HepG2 (cell line): ENCODE results near the gene HBM. TPM values are rescaled to one million over a fixed set of nuclear protein-coding genes. Genes with fewer than 3 reads are reported as not detected.
"Not testable (repeated sequence)": the region's sequence is repeated elsewhere in the genome, so short reads cannot be mapped to it uniquely, and the experiment has no call there.

Experiments
- ATAC-seq: fragments of 200-7000 bp; cut with Tn5 transposase; 3 replicates; pipeline ENCODE4 v1.9.1; 2020; ENCODE audit warnings: mild to moderate bottlenecking, moderate library complexity
- BruUV-seq: library from RNA; stranded (reverse); fragments of 400-500 nt; replicated peaks from 2 replicates; lab custom pipeline; 2021; lab: Mats Ljungman, UMichigan
- CTCF ChIA-PET: fragments of 300-600 bp; formaldehyde crosslinking; extraction: SDS; loops from one replicate; lab custom pipeline; 2021; ENCODE audit warnings: low total read pairs, inconsistent platforms, low intra/inter-chr PET ratio; lab: Yijun Ruan, JAX
- POLR2A ChIA-PET: fragments of 350-600 bp; sonication (Branson Sonifier 250); formaldehyde crosslinking; loops from one replicate; lab custom pipeline; 2020; ENCODE audit warnings: antibody characterized with exemption, inconsistent platforms; lab: Yijun Ruan, JAX
- DNase-seq: peaks from one replicate; pipeline ENCODE4 v3.0.0-alpha.2; 2015; ENCODE audit warnings: low spot score
- FAIRE-seq: peaks from 3 replicates; lab custom pipeline; 2011; peaks lifted over from hg19 to GRCh38; lab: Jason Lieb, UNC
- H2AFZ ChIP-seq: one replicate; pipeline ENCODE4 v1.6.1; 2011; ENCODE audit warnings: low read length, inconsistent platforms
- H3K27ac ChIP-seq: fragments of 300-600 bp; 3 replicates; pipeline ENCODE4 v1.8.0; 2011; ENCODE audit warnings: mixed run types, mild to moderate bottlenecking, mixed read lengths, low read length, inconsistent platforms; ENCODE audit not compliant: insufficient read depth; ENCODE audit errors: extremely low read length
- H3K27me3 ChIP-seq, 2 experiments: fragments of 200-600 bp in 1 of 2; 2 replicates in 1 of 2; 3 replicates in 1 of 2; pipeline versions ENCODE4 v1.6.0 to v1.8.0; 2011; ENCODE audit warnings: low read length in 2 of 2, mild to moderate bottlenecking in 2 of 2, moderate library complexity in 2 of 2, inconsistent platforms in 1 of 2; ENCODE audit not compliant: insufficient read depth in 2 of 2, control insufficient read depth in 1 of 2
- H3K36me3 ChIP-seq, 2 experiments: fragments of 200-600 bp in 1 of 2; replicated peaks in 1 of 2; 2 replicates in 1 of 2; 3 replicates in 1 of 2; pipeline versions ENCODE4 v1.5.1 to v1.8.0; 2011; ENCODE audit warnings: low read length in 2 of 2, inconsistent platforms in 1 of 2; ENCODE audit not compliant: insufficient read depth in 2 of 2, control insufficient read depth in 1 of 2
- H3K4me1 ChIP-seq: 2 replicates; pipeline ENCODE4 v1.5.1; 2012; ENCODE audit warnings: low read length, inconsistent platforms; ENCODE audit not compliant: insufficient read depth
- H3K4me2 ChIP-seq: 2 replicates; pipeline ENCODE4 v1.6.0; 2011; ENCODE audit warnings: low read depth, low read length, inconsistent platforms
- H3K4me3 ChIP-seq, 3 experiments: fragments of 200-600 bp in 1 of 3; sonication (generic), shearing (Covaris generic) in 1 of 3; replicated peaks in 1 of 3; 2 replicates each; pipeline ENCODE4 v1.5.1; 2011 to 2016; ENCODE audit warnings: low read length in 3 of 3, inconsistent platforms in 2 of 3, low read depth in 2 of 3, mild to moderate bottlenecking in 2 of 3, control low read depth in 1 of 3, mixed read lengths in 1 of 3; ENCODE audit not compliant: insufficient read depth in 1 of 3
- H3K79me2 ChIP-seq: one replicate; pipeline ENCODE4 v1.6.1; 2011; ENCODE audit warnings: low read length, inconsistent platforms; ENCODE audit not compliant: insufficient read depth
- H3K9ac ChIP-seq: 2 replicates; pipeline ENCODE4 v1.6.0; 2011; ENCODE audit warnings: mild to moderate bottlenecking, low read depth, low read length, inconsistent platforms; ENCODE audit not compliant: insufficient read depth
- H3K9me3 ChIP-seq: 2 replicates; pipeline ENCODE4 v1.5.1; 2012; ENCODE audit warnings: mild to moderate bottlenecking, low read length
- H4K20me1 ChIP-seq: 2 replicates; pipeline ENCODE4 v1.6.0; 2011; ENCODE audit warnings: inconsistent platforms, mild to moderate bottlenecking, low read length, moderate library complexity; ENCODE audit not compliant: insufficient read depth
- MIXL1 ChIP-seq: IDR thresholded peaks from 2 replicates; pipeline ENCODE4 v1.6.1; 2016
- REL ChIP-seq: sonication (generic); formaldehyde crosslinking; conservative IDR thresholded peaks from 2 replicates; pipeline ENCODE4 v1.8.0; 2022; ENCODE audit warnings: mild to moderate bottlenecking, missing genetic modification reagents, moderate library complexity
- ZSCAN25 ChIP-seq: sonication (generic); formaldehyde crosslinking; IDR thresholded peaks from 2 replicates; pipeline ENCODE4 v1.8.0; 2022; ENCODE audit warnings: mild to moderate bottlenecking, missing genetic modification reagents
- WGBS: methylation state at CpG from one replicate; pipeline ENCODE4 v1.1.6; 2017; ENCODE audit warnings: low lambda C conversion rate; 5-methylcytosine and 5-hydroxymethylcytosine counted together
- in situ Hi-C: cut with HindIII; loops from 2 replicates; pipeline ENCODE4 v1.10.0; 2017; ENCODE audit warnings: low pct_unique_long_range_greater_than_20kb; ENCODE audit not compliant: extremely low pct_ligation_motif_present
- intact Hi-C: fragments of 100-400 bp; cut with micrococcal nuclease; formaldehyde crosslinking; loops from one replicate; pipeline ENCODE4 v1.10.0; 2022; ENCODE audit not compliant: unreplicated experiment
- polyA plus RNA-seq, 8 experiments: library from polyadenylated mRNA; depleted of rRNA in 3 of 8; stranded (reverse) in 7 of 8; unstranded in 1 of 8; fragments of >200 nt; fragmentation: Illumina TruSeq in 4 of 8; extraction: Trizol in 4 of 8; gene quantifications; 2 replicates each; pipeline versions ENCODE4 v1.2.1 to v1.2.3, GENCODE V29; 2011 to 2016; ENCODE audit warnings: low read depth in 4 of 8, missing spikeins in 1 of 8, mixed read lengths in 1 of 8; ENCODE audit not compliant: insufficient read depth in 1 of 8
- total RNA-seq, 5 experiments: library from RNA; depleted of rRNA; stranded (reverse); fragments of >200 nt; fragmentation: Illumina TruSeq; extraction: Trizol; gene quantifications; 2 replicates each; pipeline ENCODE4 v1.2.3, GENCODE V29; 2016; ENCODE audit warnings: low read depth in 1 of 5

The HBM gene
- total and polyA plus RNA-seq, 2 of the 13 experiments (the other 11 are each of a cell fraction or from before 2014, with no cell fraction given) = not detected

DNA sequence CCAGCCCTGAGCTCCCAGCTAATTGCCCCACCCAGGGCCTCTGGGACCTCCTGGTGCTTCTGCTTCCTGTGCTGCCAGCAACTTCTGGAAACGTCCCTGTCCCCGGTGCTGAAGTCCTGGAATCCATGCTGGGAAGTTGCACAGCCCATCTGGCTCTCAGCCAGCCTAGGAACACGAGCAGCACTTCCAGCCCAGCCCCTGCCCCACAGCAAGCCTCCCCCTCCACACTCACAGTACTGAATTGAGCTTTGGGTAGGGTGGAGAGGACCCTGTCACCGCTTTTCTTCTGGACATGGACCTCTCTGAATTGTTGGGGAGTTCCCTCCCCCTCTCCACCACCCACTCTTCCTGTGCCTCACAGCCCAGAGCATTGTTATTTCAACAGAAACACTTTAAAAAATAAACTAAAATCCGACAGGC, 4.3 kb downstream of the HBM start (continued):
- TF ChIP-seq REL (CRISPR knock-in tag) = 0 out of 2 replicates have a peak, but pooled peaks have one; percentile 38
- peak; percentile 59; the same call in 1 of the 2 replicates for TF ChIP-seq MIXL1 (CRISPR knock-in tag)

DNA sequence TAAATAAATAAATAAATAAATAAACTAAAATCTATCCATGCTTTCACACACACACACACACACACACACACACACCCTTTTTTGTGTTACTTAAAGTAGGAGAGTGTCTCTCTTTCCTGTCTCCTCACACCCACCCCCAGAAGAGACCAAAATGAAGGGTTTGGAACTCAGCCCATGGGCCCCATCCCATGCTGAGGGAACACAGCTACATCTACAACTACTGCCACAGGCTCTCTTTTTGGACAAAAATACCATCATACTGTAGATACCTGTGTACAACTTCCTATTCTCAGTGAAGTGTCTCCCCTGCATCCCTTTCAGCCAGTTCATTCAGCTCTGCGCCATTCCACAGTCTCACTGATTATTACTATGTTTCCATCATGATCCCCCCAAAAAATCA, 5.0 kb downstream of the HBM start:
- Histone ChIP-seq H2AFZ (no peak overlapping the region), H3K9ac (no peak overlapping the region), H3K4me1 (0 out of 2 replicates have a peak, but pooled peaks cover 16% of the 10 kb centered on the region), H3K27ac (no peak overlapping the region), H3K36me3 (no peaks in the 10 kb centered on the region), H3K9me3 (no peaks in the 10 kb centered on the region), H4K20me1 (0 out of 2 replicates have a peak, but pooled peaks cover 2% of the 10 kb centered on the region), H3K27me3 (peaks cover 19 to 42% of the 10 kb centered on the region in 2 experiments), H3K4me3 (no peak overlapping the region), H3K79me2 (no peaks in the 10 kb centered on the region), H3K4me2 (no peak overlapping the region)
- no peak for FAIRE-seq
- BruUV-seq = no TSS peak
- TF ChIP-seq ZSCAN25 = no peak
- WGBS = 59% methylated on average over 1 of the region's 1 CpG
- CTCF ChIA-PET = no interaction called here
- intact Hi-C loops = no loop called here
- POLR2A ChIA-PET = no interaction called here
- no peak for DNase-seq
- in situ Hi-C loops = no loop called here
- no peak for ATAC-seq

- H3K36me3 ChIP-seq, POLR2A ChIA-PET, CTCF ChIA-PET, BruUV-seq, H2AFZ ChIP-seq, in situ Hi-C loops, H3K4me1 ChIP-seq, H4K20me1 ChIP-seq, intact Hi-C loops, ATAC-seq, H3K79me2 ChIP-seq, H3K4me2 ChIP-seq, DNase-seq, H3K4me3 ChIP-seq, H3K9me3 ChIP-seq, H3K27ac ChIP-seq, FAIRE-seq, H3K9ac ChIP-seq: not testable (repeated sequence)
- no CpG with 5 or more reads among the region's 74 CpGs for WGBS
- H3K27me3 ChIP-seq = peaks cover 7 to 28% of the 10 kb centered on the region in 2 experiments
These were observed 6.7 kb downstream of the HBM start, which contains the start of gene HBA2 for GRCh38 chr16:172374-172941. TSS of gene HBA2 (plus strand) at chr16:172876. CDS start at chr16:172913, 37 bp downstream.

- FAIRE-seq, H3K36me3 ChIP-seq, in situ Hi-C loops, H3K27ac ChIP-seq, BruUV-seq, CTCF ChIA-PET, H3K79me2 ChIP-seq, intact Hi-C loops, H2AFZ ChIP-seq, H3K9ac ChIP-seq, ATAC-seq, H3K4me2 ChIP-seq, H4K20me1 ChIP-seq, DNase-seq, H3K4me3 ChIP-seq, POLR2A ChIA-PET, H3K4me1 ChIP-seq, H3K9me3 ChIP-seq: not testable (repeated sequence)
- WGBS = 0% methylated on average over 1 of the region's 44 CpGs
- peaks cover 2 to 28% of the 10 kb centered on the region in 2 experiments; a peak in 4 of 5 replicates for H3K27me3 ChIP-seq
These were observed 7.6 kb downstream of the HBM start for GRCh38 chr16:173211-173854.
